Suppressor macrophage (primary cell): ENCODE measurements around the gene FBXO41.
A peak's percentile ranks its signal among the peaks of the same experiment; 100 is the strongest.

Source experiments
- DNase-seq, 4 experiments: peaks; one replicate each; pipeline ENCODE4 v3.0.0-alpha.2; 2020 to 2022
- total RNA-seq, 17 experiments: gene quantifications; one replicate each; lab custom pipeline; 2026; ENCODE audit warnings: mixed read lengths in 6 of 17, inconsistent platforms in 3 of 17; lab: John Stamatoyannopoulos, UW

Gene FBXO41
- 4.0 to 26.4 (median 12.6) reads per million in 17 experiments for total RNA-seq

GRCh38 chr2:73284296-73285158 lies at the start of gene FBXO41:
Gene FBXO41, minus strand, starts transcription at chr2:73284478. Its CDS starts 14,848 bp downstream, at chr2:73269630.
- peak; percentile 50 to 79 (median 66) for DNase-seq

- DNase-seq = no peak
These were observed 49.8 kb upstream of the FBXO41 start for GRCh38 chr2:73334045-73334444.

GRCh38 chr2:73333564-73333963 lies 49.3 kb upstream of the FBXO41 start:
- DNase-seq = no peak

GRCh38 chr2:73324126-73324725 lies 39.9 kb upstream of the FBXO41 start:
- DNase-seq = no peak

- no peak for DNase-seq
These were observed 39.3 kb upstream of the FBXO41 start for GRCh38 chr2:73323551-73323950.

GRCh38 chr2:73314441-73314840 lies 30.2 kb upstream of the FBXO41 start:
- no peak for DNase-seq

GRCh38 chr2:73307720-73308119 lies 23.4 kb upstream of the FBXO41 start:
- DNase-seq = no peak

- no peak for DNase-seq
These were observed 17.4 kb upstream of the FBXO41 start for GRCh38 chr2:73301636-73302035.

GRCh38 chr2:73300926-73301325 lies 16.6 kb upstream of the FBXO41 start:
- DNase-seq = no peak

- no peak for DNase-seq
These were observed 13.3 kb upstream of the FBXO41 start for GRCh38 chr2:73297586-73297985.

GRCh38 chr2:73297151-73297559 lies 12.9 kb upstream of the FBXO41 start:
- DNase-seq = no peak

GRCh38 chr2:73295751-73296400 lies 11.6 kb upstream of the FBXO41 start:
- DNase-seq = no peak

- no peak for DNase-seq
These were observed 10.0 kb upstream of the FBXO41 start for GRCh38 chr2:73294239-73294638.

- peak; percentile 84 to 90 (median 86) for DNase-seq
These were observed 9.4 kb upstream of the FBXO41 start, which contains the start of gene EGR4 for GRCh38 chr2:73293534-73294171. Gene EGR4, minus strand, starts transcription at chr2:73293548. Its CDS starts 231 bp downstream, at chr2:73293317.

- DNase-seq = peak in 2 of 4 experiments; percentile 6 to 14
These were observed 8.7 kb upstream of the FBXO41 start for GRCh38 chr2:73292906-73293533.

- no peak for DNase-seq
These were observed 8.1 kb upstream of the FBXO41 start for GRCh38 chr2:73292316-73292905.

GRCh38 chr2:73291461-73292315 lies 7.4 kb upstream of the FBXO41 start:
- peak; percentile 39 to 74 (median 59) for DNase-seq

GRCh38 chr2:73291093-73291460 lies 6.8 kb upstream of the FBXO41 start:
- DNase-seq = peak; percentile 71 to 88 (median 84)

- peak; percentile 18 to 67 (median 60) for DNase-seq
These were observed 6.0 kb upstream of the FBXO41 start for GRCh38 chr2:73290049-73290839.

- no peak for DNase-seq
These were observed 5.0 kb upstream of the FBXO41 start for GRCh38 chr2:73289304-73289703.
